GM10248 (cell line): ENCODE data around the gene TAF1A.

ENCODE experiments used
- CTCF ChIA-PET: fragments of 300-600 bp; sonication (Branson Sonifier 250); formaldehyde crosslinking; extraction: SDS; loops from one replicate; lab custom pipeline; 2021; ENCODE audit warnings: antibody characterized with exemption; lab: Yijun Ruan, JAX
- POLR2A ChIA-PET: fragments of 350-650 bp; sonication (Branson Sonifier 250); formaldehyde crosslinking; extraction: SDS; loops from one replicate; lab custom pipeline; 2020; ENCODE audit warnings: antibody characterized with exemption; lab: Yijun Ruan, JAX
- DNase-seq: peaks from one replicate; pipeline ENCODE4 v3.0.0; 2012; ENCODE audit errors: extremely low spot score
- TF ChIP-seq, protein P1 (sequence below): IDR thresholded peaks from 2 replicates; pipeline ENCODE4 v1.5.1; 2012; ENCODE audit warnings: mild to moderate bottlenecking, low read depth; ENCODE audit errors: extremely low read depth, missing control alignments, control extremely low read depth

Gene TAF1A

DNA sequence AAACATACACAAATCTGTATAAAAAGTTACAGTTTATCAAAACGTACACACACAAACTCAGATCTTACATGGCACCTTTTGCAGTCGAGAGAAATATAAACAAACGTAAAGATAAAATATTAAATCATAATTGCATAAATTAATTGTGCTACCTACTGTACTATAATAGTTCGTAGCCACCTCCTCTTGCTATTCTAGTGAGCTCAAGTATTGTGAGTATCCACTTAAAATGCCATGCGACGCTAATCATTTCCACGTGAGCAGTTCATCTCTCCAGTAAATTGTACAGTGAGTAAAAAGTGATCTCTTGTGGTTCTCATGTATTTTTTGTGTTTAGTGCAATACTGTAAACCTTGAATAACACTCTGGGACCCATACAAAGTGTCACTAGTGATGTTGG, 34.5 kb upstream of the TAF1A start:
- POLR2A ChIA-PET: no interaction called here
- CTCF ChIA-PET: interaction anchor here (1.1 to 8.7 kb wide), 4 partner anchors 10 to 168 kb away, joined by 3 to 90 read pairs (median 6); no protein-coding TSS in a partner anchor
- TF ChIP-seq, protein P1, sequence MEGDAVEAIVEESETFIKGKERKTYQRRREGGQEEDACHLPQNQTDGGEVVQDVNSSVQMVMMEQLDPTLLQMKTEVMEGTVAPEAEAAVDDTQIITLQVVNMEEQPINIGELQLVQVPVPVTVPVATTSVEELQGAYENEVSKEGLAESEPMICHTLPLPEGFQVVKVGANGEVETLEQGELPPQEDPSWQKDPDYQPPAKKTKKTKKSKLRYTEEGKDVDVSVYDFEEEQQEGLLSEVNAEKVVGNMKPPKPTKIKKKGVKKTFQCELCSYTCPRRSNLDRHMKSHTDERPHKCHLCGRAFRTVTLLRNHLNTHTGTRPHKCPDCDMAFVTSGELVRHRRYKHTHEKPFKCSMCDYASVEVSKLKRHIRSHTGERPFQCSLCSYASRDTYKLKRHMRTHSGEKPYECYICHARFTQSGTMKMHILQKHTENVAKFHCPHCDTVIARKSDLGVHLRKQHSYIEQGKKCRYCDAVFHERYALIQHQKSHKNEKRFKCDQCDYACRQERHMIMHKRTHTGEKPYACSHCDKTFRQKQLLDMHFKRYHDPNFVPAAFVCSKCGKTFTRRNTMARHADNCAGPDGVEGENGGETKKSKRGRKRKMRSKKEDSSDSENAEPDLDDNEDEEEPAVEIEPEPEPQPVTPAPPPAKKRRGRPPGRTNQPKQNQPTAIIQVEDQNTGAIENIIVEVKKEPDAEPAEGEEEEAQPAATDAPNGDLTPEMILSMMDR: no peak
- DNase-seq: no peak

DNA sequence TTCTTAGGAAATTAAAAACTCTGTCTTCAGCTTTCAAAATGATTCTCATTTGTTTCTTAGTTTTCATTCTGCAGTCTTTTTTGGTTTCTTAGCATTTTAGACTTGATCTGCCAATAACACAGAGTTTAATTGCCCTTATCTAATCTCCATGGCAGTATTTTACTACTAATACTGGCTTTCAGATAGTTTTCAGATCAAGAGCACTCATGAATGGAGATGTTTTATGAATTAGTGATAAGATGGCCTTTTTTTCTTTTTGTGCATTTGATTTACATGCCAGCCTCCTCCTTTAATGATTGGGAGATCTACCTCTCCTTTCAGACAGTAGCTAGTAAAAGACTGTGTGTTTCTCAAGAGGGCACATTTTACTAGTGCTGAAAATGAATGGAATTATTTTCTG, 33.7 kb upstream of the TAF1A start:
- TF ChIP-seq, protein P1: no peak
- DNase-seq: no peak
- ChIA-PET POLR2A (no interaction called here), CTCF (interaction anchor here (1.1 to 8.7 kb wide), 3 partner anchors 11 to 158 kb away, joined by 3 to 90 read pairs (median 7); no protein-coding TSS in a partner anchor)

- CTCF ChIA-PET: interaction anchor here (2.4 to 8.7 kb wide), 2 partner anchors 12 to 157 kb away, joined by 7 to 90 read pairs; no protein-coding TSS in a partner anchor
- TF ChIP-seq, protein P1: no peak
- no peak for DNase-seq
- POLR2A ChIA-PET: no interaction called here
Observed at GRCh38 chr1:222622765-222623164, 33.0 kb upstream of the TAF1A start.

GRCh38 chr1:222620566-222620965, 30.8 kb upstream of the TAF1A start:
- POLR2A ChIA-PET: no interaction called here
- TF ChIP-seq, protein P1: no peak
- CTCF ChIA-PET: interaction anchor here (1.3 to 8.7 kb wide), 4 partner anchors 14 to 158 kb away, joined by 3 to 90 read pairs (median 6); no protein-coding TSS in a partner anchor
- DNase-seq: peak; percentile 20

GRCh38 chr1:222618880-222619596, 29.3 kb upstream of the TAF1A start:
- ChIA-PET CTCF (interaction anchor here (1.2 to 8.7 kb wide), 7 partner anchors 9 to 522 kb away, joined by 3 to 90 read pairs (median 5); no protein-coding TSS in a partner anchor), POLR2A (no interaction called here)
- DNase-seq: peak; percentile 26
- TF ChIP-seq, protein P1: no peak

GRCh38 chr1:222618001-222618879, 28.5 kb upstream of the TAF1A start, which contains the start of gene MIA3:
TSS of gene MIA3 (plus strand) at chr1:222618097. CDS start at chr1:222618111, 14 bp downstream.
- POLR2A ChIA-PET: no interaction called here
- TF ChIP-seq, protein P1: no peak
- CTCF ChIA-PET: interaction anchor here (1.2 to 8.7 kb wide), 3 partner anchors 16 to 31 kb away, joined by 4 to 90 read pairs (median 5); no protein-coding TSS in a partner anchor

More at GRCh38 chr1:222618001-222618879, 28.5 kb upstream of the TAF1A start, which contains the start of gene MIA3:
- peak; percentile 93 for DNase-seq
